IMR-90 (cell line): ENCODE data around the gene ST6GALNAC4. TPM values are rescaled to one million over a fixed set of nuclear protein-coding genes. Genes with fewer than 3 reads are reported as not detected.

Experiments
- ATAC-seq: fragments of 200-7000 bp; cut with Tn5 transposase; 2 replicates; pipeline ENCODE4 v1.9.1; 2020; ENCODE audit warnings: low read depth, mild to moderate bottlenecking, moderate library complexity
- BruUV-seq: library from RNA; stranded (reverse); fragments of 400-500 nt; replicated peaks from 2 replicates; lab custom pipeline; 2021; lab: Mats Ljungman, UMichigan
- CTCF ChIA-PET: fragments of 300-600 bp; formaldehyde crosslinking; extraction: SDS; loops from one replicate; lab custom pipeline; 2021; ENCODE audit warnings: antibody characterized with exemption; lab: Yijun Ruan, JAX
- POLR2A ChIA-PET: fragments of 300-600 bp; sonication (Branson Sonifier 250); formaldehyde crosslinking; loops from one replicate; lab custom pipeline; 2022; ENCODE audit warnings: antibody characterized with exemption; ENCODE audit not compliant: unreplicated experiment; lab: Charles Lee
- DNase-seq: peaks from one replicate; pipeline ENCODE4 v3.0.0; 2013
- H2AFZ ChIP-seq: replicated peaks from 2 replicates; pipeline ENCODE3; 2013; ENCODE audit warnings: low read length, mild to moderate bottlenecking; ENCODE audit not compliant: poor library complexity
- H2AK5ac ChIP-seq: 2 replicates; pipeline ENCODE4 v1.6.1; 2013; ENCODE audit warnings: low read depth, low read length, inconsistent platforms
- H2AK9ac ChIP-seq: replicated peaks from 2 replicates; pipeline ENCODE3; 2013; ENCODE audit warnings: mild to moderate bottlenecking, low read depth, low read length, moderate library complexity; ENCODE audit not compliant: poor library complexity
- H2BK120ac ChIP-seq: 2 replicates; pipeline ENCODE4 v1.6.1; 2013; ENCODE audit warnings: low read depth, low read length, inconsistent platforms
- H2BK15ac ChIP-seq: 3 replicates; pipeline ENCODE4 v1.6.1; 2013; ENCODE audit warnings: low read depth, low read length, inconsistent platforms
- H2BK20ac ChIP-seq: 2 replicates; pipeline ENCODE4 v1.6.1; 2013; ENCODE audit warnings: low read depth, mild to moderate bottlenecking, inconsistent platforms, low read length, moderate library complexity
- H2BK5ac ChIP-seq: 2 replicates; pipeline ENCODE4 v1.6.1; 2013; ENCODE audit warnings: mild to moderate bottlenecking, low read depth, low read length, inconsistent platforms; ENCODE audit not compliant: poor library complexity, severe bottlenecking
- H3K14ac ChIP-seq: replicated peaks from 2 replicates; pipeline ENCODE4 v1.6.1; 2013; ENCODE audit warnings: low read depth, low read length, inconsistent platforms
- H3K18ac ChIP-seq: 2 replicates; pipeline ENCODE4 v1.6.1; 2013; ENCODE audit warnings: low read depth, low read length, control low read depth
- H3K23ac ChIP-seq: 2 replicates; pipeline ENCODE4 v1.6.1; 2013; ENCODE audit warnings: low read depth, low read length, inconsistent platforms
- H3K27ac ChIP-seq: 2 replicates; pipeline ENCODE4 v1.5.1; 2013; ENCODE audit warnings: mild to moderate bottlenecking, control low read depth, low read length; ENCODE audit not compliant: insufficient read depth
- H3K27me3 ChIP-seq: 2 replicates; pipeline ENCODE4 v1.6.1; 2013; ENCODE audit warnings: low read length; ENCODE audit not compliant: control insufficient read depth, insufficient read depth
- H3K36me3 ChIP-seq: 2 replicates; pipeline ENCODE4 v1.6.1; 2013; ENCODE audit warnings: low read length, mixed read lengths; ENCODE audit not compliant: control insufficient read depth, insufficient read depth
- H3K4ac ChIP-seq: 2 replicates; pipeline ENCODE4 v1.6.1; 2013; ENCODE audit warnings: low read depth, low read length, inconsistent platforms
- H3K4me1 ChIP-seq: 2 replicates; pipeline ENCODE4 v1.6.1; 2013; ENCODE audit warnings: low read length, mixed read lengths; ENCODE audit not compliant: control insufficient read depth, insufficient read depth
- H3K4me2 ChIP-seq: 2 replicates; pipeline ENCODE4 v1.6.1; 2013; ENCODE audit warnings: low read depth, mild to moderate bottlenecking, control low read depth, low read length, moderate library complexity
- H3K4me3 ChIP-seq: 2 replicates; pipeline ENCODE4 v1.5.1; 2013; ENCODE audit warnings: low read depth, mild to moderate bottlenecking, control low read depth, low read length, moderate library complexity; ENCODE audit not compliant: insufficient read depth
- H3K56ac ChIP-seq: 2 replicates; pipeline ENCODE4 v1.6.1; 2013; ENCODE audit warnings: low read length, inconsistent platforms; ENCODE audit not compliant: insufficient read depth; ENCODE audit errors: extremely low read depth
- H3K79me1 ChIP-seq, 2 experiments: 2 replicates each; pipeline ENCODE4 v1.6.1; 2013; ENCODE audit warnings: low read length in 2 of 2, inconsistent platforms in 1 of 2, low read depth in 1 of 2
- H3K9ac ChIP-seq: 2 replicates; pipeline ENCODE4 v1.6.1; 2013; ENCODE audit warnings: low read depth, low read length, control low read depth
- H3K9me1 ChIP-seq: 2 replicates; pipeline ENCODE4 v1.6.1; 2013; ENCODE audit warnings: low read length, inconsistent platforms; ENCODE audit not compliant: insufficient read depth
- H3K9me3 ChIP-seq: 2 replicates; pipeline ENCODE4 v1.6.1; 2013; ENCODE audit warnings: low read length; ENCODE audit not compliant: control insufficient read depth, insufficient read depth
- H4K20me1 ChIP-seq: 2 replicates; pipeline ENCODE4 v1.6.1; 2013; ENCODE audit warnings: low read length, inconsistent platforms; ENCODE audit not compliant: insufficient read depth
- H4K5ac ChIP-seq: 2 replicates; pipeline ENCODE4 v1.6.1; 2013; ENCODE audit warnings: mild to moderate bottlenecking, low read depth, low read length, control low read depth
- H4K8ac ChIP-seq, 2 experiments: 2 replicates each; pipeline ENCODE4 v1.6.1; 2013; ENCODE audit warnings: low read depth in 2 of 2, low read length in 2 of 2, control low read depth in 1 of 2, inconsistent platforms in 1 of 2
- H4K91ac ChIP-seq: 2 replicates; pipeline ENCODE4 v1.6.1; 2013; ENCODE audit warnings: low read depth, low read length, inconsistent platforms; ENCODE audit not compliant: insufficient read depth
- BHLHE40 ChIP-seq: fragments of 150-350 bp; IDR thresholded peaks from 2 replicates; pipeline ENCODE4 v1.6.1; 2016; ENCODE audit warnings: mild to moderate bottlenecking, low read depth, low read length
- CEBPB ChIP-seq: IDR thresholded peaks from 2 replicates; pipeline ENCODE4 v1.6.1; 2012; ENCODE audit warnings: low read depth, low read length, improper control_type of control experiment
- MAFK ChIP-seq: IDR thresholded peaks from 2 replicates; pipeline ENCODE4 v1.6.1; 2012; ENCODE audit warnings: low read depth, low read length, improper control_type of control experiment
- MAZ ChIP-seq: IDR thresholded peaks from 2 replicates; pipeline ENCODE4 v1.6.1; 2012; ENCODE audit warnings: low read depth, mild to moderate bottlenecking, low read length, improper control_type of control experiment, moderate library complexity, borderline replicate concordance
- POLR2A ChIP-seq: IDR thresholded peaks from 2 replicates; pipeline ENCODE4 v1.6.1; 2012; ENCODE audit warnings: mild to moderate bottlenecking, low read depth, low read length
- RFX5 ChIP-seq: IDR thresholded peaks from 2 replicates; pipeline ENCODE4 v1.8.0; 2012; ENCODE audit warnings: low read depth, mild to moderate bottlenecking, low read length, moderate library complexity
- SMC3 ChIP-seq: fragments of 150-350 bp; IDR thresholded peaks from 2 replicates; pipeline ENCODE4 v1.6.1; 2016; ENCODE audit warnings: low read depth, mild to moderate bottlenecking, antibody characterized with exemption, low read length, moderate library complexity
- USF2 ChIP-seq: fragments of 150-350 bp; IDR thresholded peaks from 2 replicates; pipeline ENCODE4 v1.6.1; 2017; ENCODE audit warnings: mild to moderate bottlenecking, antibody characterized with exemption, low read length, low read depth
- WGBS, 2 experiments: methylation state at CpG; one replicate each; pipeline versions ENCODE4 v1.1.5 to v1.1.7; 2013; ENCODE audit warnings: missing lambda C conversion rate in 2 of 2; ENCODE audit not compliant: insufficient read length in 1 of 2; ENCODE audit errors: extremely low coverage in 2 of 2; 5-methylcytosine and 5-hydroxymethylcytosine counted together
- dilution Hi-C: fragments of 300-500 bp; cut with HindIII; formaldehyde crosslinking; loops from one replicate; pipeline ENCODE4 v1.14.3; 2018; ENCODE audit warnings: low sequenced_read_pairs; ENCODE audit not compliant: unreplicated experiment
- in situ Hi-C: fragments of 300-500 bp; cut with MboI; formaldehyde crosslinking; loops from 3 replicates; pipeline ENCODE4 v1.14.3; 2019; ENCODE audit warnings: low sequenced_read_pairs, inconsistent platforms, mixed read lengths
- intact Hi-C: fragments of 100-400 bp; cut with micrococcal nuclease; formaldehyde crosslinking; loops from 2 replicates; pipeline ENCODE4 v1.10.0; 2022
- polyA plus RNA-seq, 3 experiments: library from polyadenylated mRNA; depleted of rRNA; stranded (reverse); fragments of >200 nt; gene quantifications; 2 replicates each; pipeline ENCODE4 v1.2.3, GENCODE V29; 2012; ENCODE audit warnings: low replicate concordance in 1 of 3
- total RNA-seq: library from RNA; depleted of rRNA; stranded (reverse); fragments of >200 nt; gene quantifications from 2 replicates; pipeline ENCODE4 v1.2.3, GENCODE V29; 2012
- TF ChIP-seq, protein P1 (sequence below): fragments of 150-350 bp; IDR thresholded peaks from 2 replicates; pipeline ENCODE4 v1.6.1; 2016; ENCODE audit warnings: low read depth, mild to moderate bottlenecking, low read length, moderate library complexity, borderline replicate concordance

The ST6GALNAC4 gene
- total and polyA plus RNA-seq, 2 of the 4 experiments (the other 2 are of a cell fraction): 12.5 to 32.9 TPM

- Histone ChIP-seq H3K27me3 (no peaks in the 10 kb centered on the region), H3K4me1 (peaks cover 27% of the 10 kb centered on the region), H4K91ac (no peak overlapping the region), H3K9ac (no peak overlapping the region), H3K9me3 (no peaks in the 10 kb centered on the region), H2AFZ (peak overlapping the region; percentile 5), H3K56ac (no peak overlapping the region), H3K27ac (no peak overlapping the region), H2AK5ac (no peak overlapping the region), H2BK5ac (no peak overlapping the region), H4K20me1 (peaks cover 7% of the 10 kb centered on the region; the same call in 1 of the 2 replicates), H3K4ac (no peak overlapping the region), H2BK120ac (no peak overlapping the region), H3K14ac (no peak overlapping the region), H3K4me3 (no peak overlapping the region), H3K4me2 (no peak overlapping the region), H3K9me1 (peaks cover 14% of the 10 kb centered on the region), H2BK20ac (no peak overlapping the region), H4K5ac (no peak overlapping the region), H2AK9ac (peak overlapping the region; percentile 35), H4K8ac (no peak overlapping the region), H3K23ac (no peak overlapping the region), H2BK15ac (no peak overlapping the region), H3K79me1 (peaks cover 4 to 34% of the 10 kb centered on the region in 2 experiments), H3K18ac (no peak overlapping the region), H3K36me3 (peaks cover 18% of the 10 kb centered on the region)
- no TSS peak for BruUV-seq
- ChIA-PET CTCF (no interaction called here), POLR2A (no interaction called here)
- ATAC-seq (no peak), DNase-seq (no peak)
- intact Hi-C loops (loop anchor here (5.0 to 10.0 kb wide), 3 partner anchors 78 to 301 kb away; partner anchors contain the start of genes FPGS and STXBP1), dilution Hi-C loops (no loop called here), in situ Hi-C loops (no loop called here)
- WGBS, 2 experiments: 50% methylated on average over 2 of the region's 5 CpGs; no CpG with 5 or more reads in 1 of the 2 experiments
- TF ChIP-seq RFX5: no peak
- no peak for TF ChIP-seq POLR2A
- TF ChIP-seq, protein P1, sequence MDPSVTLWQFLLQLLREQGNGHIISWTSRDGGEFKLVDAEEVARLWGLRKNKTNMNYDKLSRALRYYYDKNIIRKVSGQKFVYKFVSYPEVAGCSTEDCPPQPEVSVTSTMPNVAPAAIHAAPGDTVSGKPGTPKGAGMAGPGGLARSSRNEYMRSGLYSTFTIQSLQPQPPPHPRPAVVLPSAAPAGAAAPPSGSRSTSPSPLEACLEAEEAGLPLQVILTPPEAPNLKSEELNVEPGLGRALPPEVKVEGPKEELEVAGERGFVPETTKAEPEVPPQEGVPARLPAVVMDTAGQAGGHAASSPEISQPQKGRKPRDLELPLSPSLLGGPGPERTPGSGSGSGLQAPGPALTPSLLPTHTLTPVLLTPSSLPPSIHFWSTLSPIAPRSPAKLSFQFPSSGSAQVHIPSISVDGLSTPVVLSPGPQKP: no peak
- TF ChIP-seq MAZ: no peak
- TF ChIP-seq BHLHE40: no peak
- TF ChIP-seq USF2: no peak
- no peak for TF ChIP-seq CEBPB
- no peak for TF ChIP-seq SMC3
- TF ChIP-seq MAFK: no peak
These were observed 1.5 kb downstream of the ST6GALNAC4 start for GRCh38 chr9:127915325-127915752.
